Large intestine (tissue), 1 donor: ENCODE data around the gene USP47. TPM values are rescaled to one million over a fixed set of nuclear protein-coding genes. Genes with fewer than 3 reads are reported as not detected.

Experiments used
- polyA plus RNA-seq: library from polyadenylated mRNA; unstranded; fragments of 120-200 nt; gene quantifications from one replicate; pipeline ENCODE4 v1.2.1, GENCODE V29; 2013

The USP47 gene
- polyA plus RNA-seq, 1 donor = 64.1 TPM

Other genes starting within 250 kb of the USP47 start
- gene GALNT18, start 220.0 kb upstream of the USP47 start, polyA plus RNA-seq = 3.7 TPM
- gene DKK3, start 166.7 kb downstream of the USP47 start, polyA plus RNA-seq = 31.4 TPM